ENCODE data around the gene SAMSN1.

DNA sequence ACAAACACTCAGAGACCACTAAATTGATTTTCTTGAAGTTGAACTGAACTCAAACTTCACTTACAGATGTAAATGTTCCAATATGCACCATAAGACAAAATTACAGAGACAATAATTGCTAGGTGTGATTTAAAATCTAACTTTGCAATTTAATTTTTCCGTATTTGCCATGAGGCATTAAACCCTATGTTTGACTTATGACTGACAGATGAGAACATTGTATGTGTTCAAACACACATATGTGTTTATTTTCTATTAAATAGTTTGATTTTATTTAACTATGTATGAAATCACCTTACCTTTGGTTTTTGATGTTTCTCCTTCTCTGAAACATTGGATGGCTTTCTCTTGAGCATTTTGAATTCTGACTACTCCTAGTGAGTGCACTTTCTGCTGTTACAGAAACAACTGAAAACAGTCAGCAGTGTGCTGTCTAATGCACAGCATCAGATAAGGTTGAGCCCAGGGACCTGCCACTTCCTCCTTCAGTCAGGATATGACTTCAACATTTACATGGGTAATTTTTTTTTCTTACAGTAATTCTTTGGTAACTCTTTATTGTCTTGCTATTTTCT, at the start of gene SAMSN1:
- TF ChIP-seq, protein P1, sequence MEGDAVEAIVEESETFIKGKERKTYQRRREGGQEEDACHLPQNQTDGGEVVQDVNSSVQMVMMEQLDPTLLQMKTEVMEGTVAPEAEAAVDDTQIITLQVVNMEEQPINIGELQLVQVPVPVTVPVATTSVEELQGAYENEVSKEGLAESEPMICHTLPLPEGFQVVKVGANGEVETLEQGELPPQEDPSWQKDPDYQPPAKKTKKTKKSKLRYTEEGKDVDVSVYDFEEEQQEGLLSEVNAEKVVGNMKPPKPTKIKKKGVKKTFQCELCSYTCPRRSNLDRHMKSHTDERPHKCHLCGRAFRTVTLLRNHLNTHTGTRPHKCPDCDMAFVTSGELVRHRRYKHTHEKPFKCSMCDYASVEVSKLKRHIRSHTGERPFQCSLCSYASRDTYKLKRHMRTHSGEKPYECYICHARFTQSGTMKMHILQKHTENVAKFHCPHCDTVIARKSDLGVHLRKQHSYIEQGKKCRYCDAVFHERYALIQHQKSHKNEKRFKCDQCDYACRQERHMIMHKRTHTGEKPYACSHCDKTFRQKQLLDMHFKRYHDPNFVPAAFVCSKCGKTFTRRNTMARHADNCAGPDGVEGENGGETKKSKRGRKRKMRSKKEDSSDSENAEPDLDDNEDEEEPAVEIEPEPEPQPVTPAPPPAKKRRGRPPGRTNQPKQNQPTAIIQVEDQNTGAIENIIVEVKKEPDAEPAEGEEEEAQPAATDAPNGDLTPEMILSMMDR (IDR thresholded peaks at IDR 0.05 in 4 of 5, conservative IDR thresholded peaks at IDR 0.05 in 1 of 5): no peak
- peak; percentile 26 to 50 for TF ChIP-seq POLR2A (IDR thresholded peaks at IDR 0.05)
